LNCAP (cell line): ENCODE results near the gene JAG2.

Experiments used
- TF ChIP-seq, protein P1 (sequence below): fragments of 450-650 bp; IDR thresholded peaks from 2 replicates; pipeline ENCODE4 v1.5.1; 2017; ENCODE audit warnings: mild to moderate bottlenecking

JAG2 gene

DNA sequence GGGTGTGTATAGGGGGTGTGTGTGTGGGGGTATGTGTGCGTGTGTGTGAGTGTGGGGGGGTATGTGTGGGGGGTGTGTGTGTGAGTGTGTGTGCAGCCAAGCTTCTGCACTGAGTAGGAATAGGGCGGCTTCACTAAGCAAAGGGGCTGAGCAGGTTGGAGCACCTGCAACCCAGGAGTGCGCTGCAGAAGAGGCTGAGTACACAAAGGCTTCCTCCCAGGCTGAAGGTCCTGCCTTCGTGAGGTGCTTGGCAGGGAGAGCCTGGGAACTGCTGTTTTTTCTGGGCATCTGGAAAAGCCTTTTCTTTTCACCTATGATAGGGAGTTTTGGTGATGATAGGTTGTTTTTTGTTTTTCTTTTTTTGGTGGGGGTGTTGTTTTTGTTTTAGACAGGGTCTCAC, 18.5 kb upstream of the JAG2 start:
- TF ChIP-seq, protein P1, sequence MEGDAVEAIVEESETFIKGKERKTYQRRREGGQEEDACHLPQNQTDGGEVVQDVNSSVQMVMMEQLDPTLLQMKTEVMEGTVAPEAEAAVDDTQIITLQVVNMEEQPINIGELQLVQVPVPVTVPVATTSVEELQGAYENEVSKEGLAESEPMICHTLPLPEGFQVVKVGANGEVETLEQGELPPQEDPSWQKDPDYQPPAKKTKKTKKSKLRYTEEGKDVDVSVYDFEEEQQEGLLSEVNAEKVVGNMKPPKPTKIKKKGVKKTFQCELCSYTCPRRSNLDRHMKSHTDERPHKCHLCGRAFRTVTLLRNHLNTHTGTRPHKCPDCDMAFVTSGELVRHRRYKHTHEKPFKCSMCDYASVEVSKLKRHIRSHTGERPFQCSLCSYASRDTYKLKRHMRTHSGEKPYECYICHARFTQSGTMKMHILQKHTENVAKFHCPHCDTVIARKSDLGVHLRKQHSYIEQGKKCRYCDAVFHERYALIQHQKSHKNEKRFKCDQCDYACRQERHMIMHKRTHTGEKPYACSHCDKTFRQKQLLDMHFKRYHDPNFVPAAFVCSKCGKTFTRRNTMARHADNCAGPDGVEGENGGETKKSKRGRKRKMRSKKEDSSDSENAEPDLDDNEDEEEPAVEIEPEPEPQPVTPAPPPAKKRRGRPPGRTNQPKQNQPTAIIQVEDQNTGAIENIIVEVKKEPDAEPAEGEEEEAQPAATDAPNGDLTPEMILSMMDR = no peak

DNA sequence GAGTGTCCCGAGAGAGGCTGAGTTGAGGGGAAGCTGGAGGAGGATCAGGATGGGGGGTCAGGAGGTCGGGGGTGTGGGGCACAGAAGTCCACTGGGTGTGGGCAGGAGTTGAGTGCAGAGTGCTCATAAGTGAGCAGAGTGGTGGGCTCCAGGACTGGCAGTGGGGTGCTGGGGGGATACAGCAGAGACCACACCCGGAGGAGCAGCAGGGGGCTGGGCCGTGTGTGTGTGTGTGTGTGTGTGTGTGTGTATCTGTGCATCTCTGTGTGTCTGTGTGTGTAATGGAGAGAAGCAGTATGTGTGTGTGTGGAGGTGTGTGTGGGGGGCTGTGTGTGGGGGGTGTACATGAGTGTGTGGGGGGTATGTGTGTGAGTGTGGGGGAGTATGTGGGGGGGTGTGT, 17.4 kb upstream of the JAG2 start:
- TF ChIP-seq, protein P1 = no peak

DNA sequence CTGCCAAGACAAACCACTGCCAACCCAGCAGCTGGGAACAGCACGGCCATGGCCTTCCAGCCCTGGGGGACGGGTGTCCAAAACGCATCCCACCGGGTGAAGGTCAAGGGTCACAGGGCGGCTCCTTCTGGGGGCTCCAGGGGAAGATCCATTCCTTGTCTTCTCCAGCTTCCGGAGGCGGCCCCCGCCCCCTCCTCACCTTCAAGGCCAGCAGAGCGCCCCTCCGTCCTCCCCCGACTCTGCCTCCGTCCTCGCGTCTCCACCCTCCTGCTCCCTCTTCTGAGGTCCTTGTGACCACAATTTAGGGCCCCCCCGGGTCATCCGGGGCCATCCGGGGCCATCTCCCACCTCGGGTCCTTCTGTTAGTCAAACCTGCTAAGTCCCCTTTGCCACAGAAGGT, 16.4 kb upstream of the JAG2 start:
- TF ChIP-seq, protein P1 = no peak

DNA sequence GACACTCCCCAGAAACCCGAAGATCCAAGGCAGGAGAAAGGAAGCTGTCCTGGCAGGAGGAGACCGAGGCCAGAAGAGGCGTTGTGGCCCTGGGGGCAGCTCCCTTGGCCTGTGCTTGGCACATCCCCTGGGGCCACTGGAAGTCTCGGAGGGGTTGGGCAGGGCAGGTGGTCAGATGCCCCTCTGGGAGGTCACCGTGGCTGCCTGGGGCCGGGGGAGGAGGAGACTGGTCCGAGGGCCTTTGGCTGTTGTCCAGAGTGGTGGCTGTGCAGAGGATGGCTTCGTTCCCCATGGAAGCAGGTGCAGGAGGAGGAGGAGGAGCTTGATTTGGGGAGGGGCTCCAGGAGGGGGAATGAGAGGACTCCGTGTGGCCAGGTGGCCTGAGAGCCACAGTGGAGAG, 15.9 kb upstream of the JAG2 start:
- TF ChIP-seq, protein P1 = no peak

DNA sequence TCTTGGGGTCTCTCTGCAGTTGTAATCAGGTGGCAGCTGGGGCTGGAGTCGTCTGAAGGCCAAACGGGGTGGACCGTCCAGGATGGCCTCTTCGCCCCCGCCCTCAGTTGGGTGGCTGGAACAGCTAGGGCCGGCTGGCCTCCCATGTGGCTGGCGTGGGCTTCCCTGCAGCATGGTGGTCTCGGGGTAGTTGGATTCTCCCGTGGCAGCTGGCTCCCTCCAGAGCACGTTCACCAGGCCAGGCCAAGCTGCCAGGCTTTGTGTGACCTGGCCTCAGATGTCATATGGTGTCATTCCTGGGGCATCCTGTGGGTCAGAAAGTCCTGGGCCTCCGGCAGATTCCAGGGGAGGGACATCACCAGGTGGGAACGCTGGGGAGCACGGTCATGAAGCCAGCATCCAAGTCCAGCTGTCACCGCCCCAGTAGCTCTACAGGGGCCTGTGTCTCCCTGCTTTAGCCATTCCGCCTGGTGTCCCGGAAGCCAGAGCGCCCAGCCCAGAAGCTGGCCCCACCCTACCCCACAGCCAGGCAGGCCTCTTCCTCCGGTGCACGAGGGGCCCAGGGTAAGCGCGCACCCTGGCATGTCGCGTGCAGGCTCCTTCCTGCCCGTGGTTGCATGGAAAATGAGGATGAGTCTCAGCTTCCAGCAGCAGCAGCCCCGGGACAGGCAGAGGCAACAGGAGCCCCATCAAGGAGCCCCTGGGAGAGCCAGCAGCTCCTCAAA, 13.9 kb upstream of the JAG2 start:
- TF ChIP-seq, protein P1 = no peak

DNA sequence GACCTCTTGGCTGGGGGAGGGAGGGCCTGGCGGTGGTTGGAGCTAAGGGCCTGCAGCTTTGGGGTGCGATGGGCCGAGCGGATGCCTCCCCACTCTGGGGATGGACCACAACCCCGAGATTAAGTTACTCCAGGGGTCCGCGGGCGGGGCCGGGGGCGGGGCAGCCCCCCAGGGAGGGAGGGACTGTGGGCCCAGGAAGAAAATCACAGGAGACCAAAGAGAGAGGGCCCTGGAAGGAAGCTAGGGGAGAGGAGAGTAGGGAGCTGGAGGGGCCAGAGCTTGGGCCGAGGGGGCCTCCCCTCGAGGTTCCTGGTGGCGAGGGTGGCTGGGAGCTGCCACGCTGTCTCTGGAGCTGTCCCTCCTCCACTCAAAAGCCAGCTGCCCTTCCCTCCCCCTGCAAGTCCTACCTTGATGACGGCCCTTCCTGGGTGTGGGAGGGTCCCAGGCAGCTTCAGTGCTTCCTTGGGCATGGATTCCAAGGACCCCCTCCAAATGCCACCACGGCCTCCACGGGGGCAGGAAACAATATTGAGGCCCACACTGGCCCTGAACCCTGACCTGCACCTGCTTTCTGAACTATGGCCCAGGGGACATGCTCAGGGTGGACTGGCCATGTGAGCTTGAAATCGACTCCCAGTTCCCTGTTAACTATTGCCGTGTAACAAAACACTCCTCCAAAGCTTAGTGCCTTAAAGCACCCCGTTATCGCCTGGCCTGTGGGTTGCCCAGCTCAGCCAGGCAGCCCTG, 13.1 kb upstream of the JAG2 start:
- TF ChIP-seq, protein P1 = no peak

DNA sequence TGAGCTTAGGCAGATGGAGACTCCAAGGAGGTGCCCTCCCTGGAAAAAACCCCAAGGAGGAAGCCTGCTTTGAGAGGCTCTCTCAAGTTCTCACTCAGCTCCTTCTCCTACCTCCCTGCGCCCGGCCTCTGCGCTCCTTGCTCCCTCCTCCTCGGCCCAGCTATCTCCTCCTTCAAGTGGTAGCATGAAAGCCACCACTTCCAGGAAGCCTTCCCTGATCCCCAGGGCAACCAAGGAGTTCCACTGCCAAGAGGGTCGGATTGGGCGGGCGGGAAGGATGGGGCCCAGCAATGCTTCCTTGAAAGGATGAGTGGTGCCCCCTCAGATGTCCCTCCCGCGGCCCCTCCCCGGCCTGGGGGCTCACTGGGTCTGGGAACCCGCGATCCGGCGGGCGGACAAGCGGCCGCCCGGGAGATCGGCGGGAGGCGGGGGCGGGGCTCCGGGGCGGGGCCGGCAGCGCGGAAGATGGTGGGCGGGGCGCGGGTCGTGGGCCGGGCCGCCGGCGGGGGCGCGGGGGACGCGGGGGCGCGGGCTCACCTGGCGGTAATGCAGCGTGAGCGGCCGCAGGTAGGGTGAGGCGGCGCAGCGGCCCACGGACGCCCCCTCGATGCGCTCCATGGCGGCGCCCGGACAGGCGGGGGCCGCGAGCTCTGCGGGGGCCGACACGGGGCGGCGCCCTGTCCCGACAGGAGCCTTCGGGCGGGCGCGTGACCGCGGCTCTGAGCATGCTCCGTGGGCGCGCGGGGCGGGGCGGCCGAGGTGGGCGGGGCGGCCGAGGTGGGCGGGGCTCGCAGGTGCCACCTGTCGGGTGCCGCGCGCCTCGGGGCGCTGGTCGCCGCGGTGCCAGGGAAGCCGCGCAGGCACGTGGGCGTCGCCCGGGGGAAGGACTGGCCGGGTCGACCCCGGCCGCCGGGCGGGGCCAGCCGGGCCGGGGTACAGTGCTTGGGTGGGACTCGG, 12.3 kb upstream of the JAG2 start, which contains the start of gene NUDT14:
Gene NUDT14 (minus strand): TSS at position 721 of the 957 bp plus-strand sequence. CDS start 103 bp downstream, at position 618.
- TF ChIP-seq, protein P1 = peak; percentile 12; the same call in 1 of the 2 replicates
